Activated CD8-positive, alpha-beta T cell treated with anti-CD3 and anti-CD28 coated beads, Interleukin-2, amount 10 ng/mL, durations not matched to agents 7 days and 5 days (primary cell): ENCODE results near the gene PIAS1. TPM values are rescaled to one million over a fixed set of nuclear protein-coding genes. Genes with fewer than 3 reads are reported as not detected.

Experiments
- ATAC-seq: fragments of 150-1000 bp; cut with Tn5 transposase; one replicate; pipeline ENCODE4 v1.10.0; 2021; ENCODE audit warnings: moderate library complexity
- CTCF ChIA-PET: fragments of 350-600 bp; sonication (Branson Sonifier 250); formaldehyde crosslinking; loops from one replicate; lab custom pipeline; 2021; ENCODE audit warnings: antibody characterized with exemption; lab: Charles Lee
- POLR2A ChIA-PET: fragments of 350-600 bp; sonication (Branson Sonifier 250); formaldehyde crosslinking; loops from one replicate; lab custom pipeline; 2021; ENCODE audit warnings: antibody characterized with exemption; lab: Charles Lee
- DNase-seq: peaks from one replicate; pipeline ENCODE4 v3.0.0-alpha.2; 2020
- H3K27ac Mint-ChIP-seq: one replicate; pipeline ENCODE4 v1.8.0; 2021; ENCODE audit warnings: mild to moderate bottlenecking, mixed read lengths
- H3K27me3 Mint-ChIP-seq: one replicate; pipeline ENCODE4 v1.8.0; 2021; ENCODE audit warnings: low read depth, mixed read lengths
- H3K36me3 Mint-ChIP-seq: one replicate; pipeline ENCODE4 v1.8.0; 2021; ENCODE audit warnings: low read depth, mixed read lengths
- H3K4me1 Mint-ChIP-seq: one replicate; pipeline ENCODE4 v1.8.0; 2021; ENCODE audit warnings: low read depth, mixed read lengths
- H3K4me3 Mint-ChIP-seq: one replicate; pipeline ENCODE4 v1.8.0; 2021; ENCODE audit warnings: mild to moderate bottlenecking, mixed read lengths
- H3K9me3 Mint-ChIP-seq: one replicate; pipeline ENCODE4 v1.8.0; 2022; ENCODE audit warnings: mixed read lengths; ENCODE audit not compliant: insufficient read depth
- total RNA-seq, 2 experiments: library from RNA; stranded (reverse); gene quantifications; one replicate each; pipeline ENCODE4 v1.2.3, GENCODE V29; 2021

Gene PIAS1
- total RNA-seq, 2 experiments from 2014 or later: 40.6 to 44.2 TPM

- Mint-ChIP-seq H3K9me3 (peaks cover 43% of the 10 kb centered on the region), H3K36me3 (peaks cover 68% of the 10 kb centered on the region), H3K27ac (no peak overlapping the region), H3K27me3 (no peaks in the 10 kb centered on the region), H3K4me1 (peaks cover 27% of the 10 kb centered on the region), H3K4me3 (no peak overlapping the region)
- ChIA-PET CTCF (interaction anchor here (0.7 kb wide), 1 partner anchor 31 kb away, joined by 3 read pairs; no protein-coding TSS in a partner anchor), POLR2A (no interaction called here)
- ATAC-seq (no peak), DNase-seq (no peak)
Measured at GRCh38 chr15:68100194-68100593, 46.1 kb downstream of the PIAS1 start.

GRCh38 chr15:68103603-68104002 is 49.5 kb downstream of the PIAS1 start:
- Mint-ChIP-seq H3K36me3 (peaks cover 67% of the 10 kb centered on the region), H3K27ac (no peak overlapping the region), H3K4me3 (no peak overlapping the region), H3K27me3 (no peaks in the 10 kb centered on the region), H3K9me3 (peaks cover 23% of the 10 kb centered on the region), H3K4me1 (peaks cover 23% of the 10 kb centered on the region)
- DNase-seq (no peak), ATAC-seq (no peak)
- POLR2A ChIA-PET: no interaction called here
- CTCF ChIA-PET: interaction anchor here (1.5 kb wide), 1 partner anchor 15 kb away, joined by 3 read pairs; no protein-coding TSS in a partner anchor

- no peak for DNase-seq
- Mint-ChIP-seq H3K27ac (no peak overlapping the region), H3K4me1 (peaks cover 3% of the 10 kb centered on the region), H3K36me3 (peaks cover 56% of the 10 kb centered on the region), H3K27me3 (no peaks in the 10 kb centered on the region), H3K4me3 (no peak overlapping the region), H3K9me3 (peaks cover 22% of the 10 kb centered on the region)
- ChIA-PET POLR2A (no interaction called here), CTCF (no interaction called here)
- ATAC-seq: no peak
Measured at GRCh38 chr15:68106656-68107055, 52.5 kb downstream of the PIAS1 start.

GRCh38 chr15:68107142-68107541 is 53.0 kb downstream of the PIAS1 start:
- ChIA-PET POLR2A (no interaction called here), CTCF (no interaction called here)
- no peak overlapping the region for H3K4me3 Mint-ChIP-seq
- peaks cover 17% of the 10 kb centered on the region for H3K9me3 Mint-ChIP-seq
- ATAC-seq (no peak), DNase-seq (no peak)
- peaks cover under 1% of the 10 kb centered on the region for H3K4me1 Mint-ChIP-seq
- peaks cover 52% of the 10 kb centered on the region for H3K36me3 Mint-ChIP-seq
- no peak overlapping the region for H3K27ac Mint-ChIP-seq
- no peaks in the 10 kb centered on the region for H3K27me3 Mint-ChIP-seq

GRCh38 chr15:68112706-68113105 is 58.6 kb downstream of the PIAS1 start:
- Mint-ChIP-seq H3K4me3 (no peak overlapping the region), H3K27me3 (no peaks in the 10 kb centered on the region), H3K36me3 (peaks cover 36% of the 10 kb centered on the region), H3K4me1 (peaks cover 24% of the 10 kb centered on the region), H3K27ac (no peak overlapping the region), H3K9me3 (peaks cover 9% of the 10 kb centered on the region)
- DNase-seq (no peak), ATAC-seq (no peak)
- ChIA-PET CTCF (interaction anchor here (1.4 kb wide), 1 partner anchor 51 kb away, joined by 3 read pairs; no protein-coding TSS in a partner anchor), POLR2A (interaction anchor here (1.0 kb wide), 1 partner anchor 57 kb away, joined by 5 read pairs; no protein-coding TSS in a partner anchor)

GRCh38 chr15:68113273-68113672 is 59.2 kb downstream of the PIAS1 start:
- ATAC-seq (no peak), DNase-seq (no peak)
- Mint-ChIP-seq H3K36me3 (peaks cover 35% of the 10 kb centered on the region), H3K27me3 (no peaks in the 10 kb centered on the region), H3K27ac (no peak overlapping the region), H3K4me1 (peaks cover 26% of the 10 kb centered on the region), H3K4me3 (no peak overlapping the region), H3K9me3 (peaks cover 9% of the 10 kb centered on the region)
- POLR2A ChIA-PET: interaction anchor here (1.0 kb wide), 1 partner anchor 58 kb away, joined by 5 read pairs; no protein-coding TSS in a partner anchor
- CTCF ChIA-PET: interaction anchor here (1.4 kb wide), 1 partner anchor 50 kb away, joined by 3 read pairs; no protein-coding TSS in a partner anchor

GRCh38 chr15:68113751-68114150 is 59.6 kb downstream of the PIAS1 start:
- ATAC-seq: no peak
- peaks cover 13% of the 10 kb centered on the region for H3K9me3 Mint-ChIP-seq
- no peak overlapping the region for H3K4me3 Mint-ChIP-seq
- no peak for DNase-seq
- H3K27ac Mint-ChIP-seq: no peak overlapping the region
- POLR2A ChIA-PET: interaction anchor here (0.9 to 1.0 kb wide), 2 partner anchors 57 to 59 kb away, joined by 3 to 5 read pairs; no protein-coding TSS in a partner anchor
- H3K36me3 Mint-ChIP-seq: peaks cover 35% of the 10 kb centered on the region
- no peaks in the 10 kb centered on the region for H3K27me3 Mint-ChIP-seq
- H3K4me1 Mint-ChIP-seq: peaks cover 26% of the 10 kb centered on the region
- CTCF ChIA-PET: interaction anchor here (1.0 to 1.2 kb wide), 2 partner anchors 41 to 192 kb away, joined by 3 read pairs; no protein-coding TSS in a partner anchor

GRCh38 chr15:68114356-68114755 is 60.2 kb downstream of the PIAS1 start:
- Mint-ChIP-seq H3K4me3 (peak overlapping the region; percentile 77), H3K9me3 (peaks cover 15% of the 10 kb centered on the region), H3K27ac (peak overlapping the region; percentile 82), H3K36me3 (peaks cover 30% of the 10 kb centered on the region), H3K27me3 (no peaks in the 10 kb centered on the region), H3K4me1 (peaks cover 26% of the 10 kb centered on the region)
- ChIA-PET POLR2A (interaction anchor here (0.9 kb wide), 1 partner anchor 58 kb away, joined by 3 read pairs; no protein-coding TSS in a partner anchor), CTCF (interaction anchor here (0.6 to 1.2 kb wide), 3 partner anchors 33 to 192 kb away, joined by 3 read pairs; no protein-coding TSS in a partner anchor)
- ATAC-seq (peak; percentile 77), DNase-seq (no peak)

GRCh38 chr15:68114840-68115239 is 60.7 kb downstream of the PIAS1 start:
- CTCF ChIA-PET: interaction anchor here (1.0 to 1.2 kb wide), 2 partner anchors 40 to 191 kb away, joined by 3 read pairs; no protein-coding TSS in a partner anchor
- Mint-ChIP-seq H3K4me3 (peak overlapping the region; percentile 77), H3K4me1 (peaks cover 26% of the 10 kb centered on the region), H3K27ac (peak overlapping the region; percentile 82), H3K9me3 (peaks cover 15% of the 10 kb centered on the region), H3K27me3 (no peaks in the 10 kb centered on the region), H3K36me3 (peaks cover 34% of the 10 kb centered on the region)
- POLR2A ChIA-PET: interaction anchor here (0.9 kb wide), 1 partner anchor 58 kb away, joined by 3 read pairs; no protein-coding TSS in a partner anchor
- ATAC-seq (no peak), DNase-seq (no peak)

- DNase-seq: no peak
- no peaks in the 10 kb centered on the region for H3K4me1 Mint-ChIP-seq
- POLR2A ChIA-PET: no interaction called here
- CTCF ChIA-PET: no interaction called here
- no peak overlapping the region for H3K27ac Mint-ChIP-seq
- no peaks in the 10 kb centered on the region for H3K27me3 Mint-ChIP-seq
- peaks cover 39% of the 10 kb centered on the region for H3K36me3 Mint-ChIP-seq
- H3K9me3 Mint-ChIP-seq: no peaks in the 10 kb centered on the region
- ATAC-seq: no peak
- no peak overlapping the region for H3K4me3 Mint-ChIP-seq
Measured at GRCh38 chr15:68124700-68125099, 70.6 kb downstream of the PIAS1 start.

GRCh38 chr15:68126396-68126795 is 72.3 kb downstream of the PIAS1 start:
- no peaks in the 10 kb centered on the region for H3K4me1 Mint-ChIP-seq
- ATAC-seq (no peak), DNase-seq (no peak)
- H3K27ac Mint-ChIP-seq: no peak overlapping the region
- CTCF ChIA-PET: no interaction called here
- peaks cover 25% of the 10 kb centered on the region for H3K36me3 Mint-ChIP-seq
- H3K4me3 Mint-ChIP-seq: no peak overlapping the region
- POLR2A ChIA-PET: interaction anchor here (2.1 kb wide), 1 partner anchor 72 kb away, joined by 7 read pairs; the partner anchor contains the start of gene PIAS1
- no peaks in the 10 kb centered on the region for H3K9me3 Mint-ChIP-seq
- no peaks in the 10 kb centered on the region for H3K27me3 Mint-ChIP-seq

GRCh38 chr15:68129072-68129471 is 75.0 kb downstream of the PIAS1 start:
- Mint-ChIP-seq H3K9me3 (no peaks in the 10 kb centered on the region), H3K27ac (no peak overlapping the region), H3K4me1 (no peaks in the 10 kb centered on the region), H3K36me3 (peaks cover 17% of the 10 kb centered on the region), H3K4me3 (no peak overlapping the region), H3K27me3 (no peaks in the 10 kb centered on the region)
- DNase-seq (no peak), ATAC-seq (no peak)
- POLR2A ChIA-PET: no interaction called here
- CTCF ChIA-PET: no interaction called here
